GM23338 (cell line): ENCODE measurements around the gene KIFAP3. TPM values are rescaled to one million over a fixed set of nuclear protein-coding genes. Genes with fewer than 3 reads are reported as not detected.

ENCODE experiments used
- ATAC-seq: fragments of 200-7000 bp; cut with Tn5 transposase; 3 replicates; pipeline ENCODE4 v1.9.1; 2020
- DNase-seq: peaks from one replicate; pipeline ENCODE4 v3.0.0-alpha.2; 2015; ENCODE audit warnings: low spot score
- H2AFZ ChIP-seq: fragments of 200-600 bp; sonication (generic); 2 replicates; pipeline ENCODE4 v1.8.0; 2016; ENCODE audit warnings: antibody characterized with exemption, mild to moderate bottlenecking, moderate library complexity
- H3F3A ChIP-seq: fragments of 200-600 bp; sonication (generic); replicated peaks from 2 replicates; pipeline ENCODE4 v1.8.0; 2017; ENCODE audit warnings: antibody characterized with exemption, mixed run types, low read depth
- H3K27ac ChIP-seq: fragments of 200-600 bp; sonication (generic); 2 replicates; pipeline ENCODE4 v1.6.1; 2016; ENCODE audit warnings: low read depth
- H3K27me3 ChIP-seq: fragments of 200-600 bp; sonication (generic); 2 replicates; pipeline ENCODE4 v1.8.0; 2016; ENCODE audit warnings: mild to moderate bottlenecking, mixed run types, moderate library complexity; ENCODE audit not compliant: insufficient read depth
- H3K36me3 ChIP-seq: fragments of 200-600 bp; sonication (generic); 2 replicates; pipeline ENCODE4 v1.8.0; 2016; ENCODE audit warnings: mild to moderate bottlenecking; ENCODE audit not compliant: insufficient read depth
- H3K4me1 ChIP-seq: fragments of 200-600 bp; sonication (generic); 2 replicates; pipeline ENCODE4 v1.8.0; 2016; ENCODE audit warnings: mild to moderate bottlenecking, moderate library complexity; ENCODE audit not compliant: insufficient read depth
- H3K4me2 ChIP-seq: fragments of 200-600 bp; sonication (generic); 2 replicates; pipeline ENCODE4 v1.7.1; 2017; ENCODE audit warnings: mixed run types
- H3K4me3 ChIP-seq: fragments of 200-600 bp; sonication (generic); 2 replicates; pipeline ENCODE4 v1.6.1; 2016; ENCODE audit warnings: mixed run types
- H3K79me2 ChIP-seq: fragments of 200-600 bp; sonication (generic); replicated peaks from 2 replicates; pipeline ENCODE4 v1.8.0; 2017; ENCODE audit warnings: mild to moderate bottlenecking; ENCODE audit not compliant: insufficient read depth
- H3K9me2 ChIP-seq: fragments of 200-600 bp; sonication (generic); 2 replicates; pipeline ENCODE4 v1.8.0; 2017; ENCODE audit not compliant: insufficient read depth
- H4K20me1 ChIP-seq: fragments of 200-600 bp; sonication (generic); replicated peaks from 2 replicates; pipeline ENCODE4 v1.8.0; 2017; ENCODE audit warnings: mild to moderate bottlenecking; ENCODE audit not compliant: insufficient read depth
- H3K27ac Mint-ChIP-seq: 2 replicates; pipeline ENCODE4 v1.8.0; 2020; ENCODE audit warnings: inconsistent platforms, mild to moderate bottlenecking, moderate library complexity, mixed read lengths
- H3K27me3 Mint-ChIP-seq: 3 replicates; pipeline ENCODE4 v1.8.0; 2022; ENCODE audit warnings: low read depth, mild to moderate bottlenecking, moderate library complexity, mixed read lengths, inconsistent platforms; ENCODE audit not compliant: insufficient read depth, poor library complexity
- H3K36me3 Mint-ChIP-seq: 3 replicates; pipeline ENCODE4 v1.8.0; 2021; ENCODE audit warnings: low read depth, mild to moderate bottlenecking, inconsistent platforms, moderate library complexity, mixed read lengths
- H3K4me1 Mint-ChIP-seq: 3 replicates; pipeline ENCODE4 v1.8.0; 2020; ENCODE audit warnings: mild to moderate bottlenecking, inconsistent platforms, mixed read lengths
- H3K4me3 Mint-ChIP-seq: 3 replicates; pipeline ENCODE4 v1.8.0; 2021; ENCODE audit warnings: moderate library complexity, mild to moderate bottlenecking, inconsistent platforms, mixed read lengths
- H3K9me3 Mint-ChIP-seq: 3 replicates; pipeline ENCODE4 v1.8.0; 2020; ENCODE audit warnings: moderate library complexity, mild to moderate bottlenecking, inconsistent platforms, mixed read lengths
- CREB1 ChIP-seq: fragments of 250-450 bp; sonication (Bioruptor Pico); IDR thresholded peaks from 2 replicates; pipeline ENCODE4 v1.5.0; 2020; ENCODE audit warnings: low read depth, mild to moderate bottlenecking, moderate library complexity
- CTCF ChIP-seq, 2 experiments: fragments of 200-600 bp in 1 of 2; sonication (generic) in 1 of 2; conservative IDR thresholded peaks; 2 replicates each; pipeline versions ENCODE4 v1.5.1 to v1.6.1; 2016 to 2017; ENCODE audit warnings: antibody characterized with exemption in 2 of 2, low read depth in 2 of 2, mild to moderate bottlenecking in 2 of 2, moderate library complexity in 1 of 2
- ETS1 ChIP-seq: IDR thresholded peaks from 2 replicates; pipeline ENCODE4 v1.6.1; 2016; ENCODE audit warnings: antibody characterized with exemption
- EZH2 ChIP-seq: fragments of 200-600 bp; sonication (generic); IDR thresholded peaks from one replicate; pipeline ENCODE4 v1.8.0; 2017; ENCODE audit warnings: antibody characterized with exemption, mild to moderate bottlenecking, low read depth; ENCODE audit not compliant: unreplicated experiment
- EZH2phosphoT487 ChIP-seq: fragments of 200-600 bp; sonication (generic); IDR thresholded peaks from one replicate; pipeline ENCODE4 v1.8.1; 2018; ENCODE audit warnings: antibody characterized with exemption; ENCODE audit not compliant: unreplicated experiment
- JUNB ChIP-seq: IDR thresholded peaks from one replicate; pipeline ENCODE4 v1.6.1; 2016; ENCODE audit warnings: antibody characterized with exemption; ENCODE audit not compliant: unreplicated experiment
- NANOG ChIP-seq: IDR thresholded peaks from 2 replicates; pipeline ENCODE4 v1.6.1; 2016; ENCODE audit warnings: antibody characterized with exemption, borderline replicate concordance
- POLR2AphosphoS5 ChIP-seq: IDR thresholded peaks from 2 replicates; pipeline ENCODE4 v1.6.1; 2016; ENCODE audit warnings: antibody characterized with exemption, low read depth
- REST ChIP-seq: IDR thresholded peaks from one replicate; pipeline ENCODE4 v1.6.1; 2018; ENCODE audit warnings: antibody characterized with exemption; ENCODE audit not compliant: unreplicated experiment
- STAT1 ChIP-seq: IDR thresholded peaks from one replicate; pipeline ENCODE4 v1.6.1; 2016; ENCODE audit warnings: antibody characterized with exemption; ENCODE audit not compliant: unreplicated experiment
- ZNF114 ChIP-seq: fragments of 250-450 bp; sonication (Bioruptor Pico); IDR thresholded peaks from 2 replicates; pipeline ENCODE4 v1.5.0; 2020; ENCODE audit warnings: mild to moderate bottlenecking, moderate library complexity
- ZNF331 ChIP-seq: fragments of 250-450 bp; sonication (Bioruptor Pico); IDR thresholded peaks from 2 replicates; pipeline ENCODE4 v1.5.0; 2020; ENCODE audit warnings: low read depth, mild to moderate bottlenecking, moderate library complexity
- ZNF462 ChIP-seq: fragments of 250-450 bp; sonication (Bioruptor Pico); IDR thresholded peaks from 2 replicates; pipeline ENCODE4 v1.5.0; 2020; ENCODE audit warnings: mild to moderate bottlenecking, moderate library complexity
- polyA plus RNA-seq: library from polyadenylated mRNA; unstranded; fragments of >200 nt; fragmentation: Nextera tagmentation; extraction: Ambion mirVana; gene quantifications from 2 replicates; pipeline ENCODE4 v1.2.1, GENCODE V29; 2016
- total RNA-seq: library from RNA; depleted of rRNA; stranded (reverse); fragments of >200 nt; shearing (Covaris generic); gene quantifications from 2 replicates; pipeline ENCODE4 v1.2.3, GENCODE V29; 2014

The KIFAP3 gene
- total and polyA plus RNA-seq, 2 experiments from 2014 or later = 2.7 to 3.1 TPM

- H3K9me2 ChIP-seq = no peaks in the 10 kb centered on the region
- no peak overlapping the region for H3K4me3 ChIP-seq
- TF ChIP-seq JUNB (no peak), EZH2phosphoT487 (no peak), CREB1 (CRISPR knock-in tag) (no peak), EZH2 (no peak), ZNF462 (CRISPR knock-in tag) (no peak), ETS1 (no peak), ZNF331 (CRISPR knock-in tag) (no peak), STAT1 (no peak), CTCF (conservative IDR thresholded peaks at IDR 0.05; ENCODE audit: low read depth in 2 of 2) (no peak), ZNF114 (CRISPR knock-in tag) (no peak), NANOG (no peak), REST (no peak), POLR2AphosphoS5 (no peak)
- H3K4me3 Mint-ChIP-seq = no peak overlapping the region
- H3K4me2 ChIP-seq = no peak overlapping the region
- no peaks in the 10 kb centered on the region for H3K9me3 Mint-ChIP-seq
- H3K27ac ChIP-seq = no peak overlapping the region
- no peak overlapping the region for H3K27ac Mint-ChIP-seq
- no peaks in the 10 kb centered on the region for H3K27me3 ChIP-seq
- no peaks in the 10 kb centered on the region for H3K27me3 Mint-ChIP-seq
- H3F3A ChIP-seq = no peaks in the 10 kb centered on the region
- no peaks in the 10 kb centered on the region for H3K4me1 ChIP-seq
- no peaks in the 10 kb centered on the region for H3K79me2 ChIP-seq
- no peaks in the 10 kb centered on the region for H3K4me1 Mint-ChIP-seq
- H2AFZ ChIP-seq = no peak overlapping the region
- H3K36me3 Mint-ChIP-seq = no peaks in the 10 kb centered on the region
- H4K20me1 ChIP-seq = no peaks in the 10 kb centered on the region
- DNase-seq (peak; percentile 22), ATAC-seq (no peak)
- no peaks in the 10 kb centered on the region for H3K36me3 ChIP-seq
These were observed 148.7 kb downstream of the KIFAP3 start for GRCh38 chr1:169925505-169926482.
